Activated T-helper 9 cell treated with anti-CD3 and anti-CD28 coated beads, Interleukin-2, amount 50 U/mL, for 16 hours (primary cell): ENCODE results near the gene FOXD2.

Source experiments
- DNase-seq: peaks from one replicate; pipeline ENCODE4 v3.0.0-alpha.2; 2020; ENCODE audit warnings: low read depth

The FOXD2 gene

DNA sequence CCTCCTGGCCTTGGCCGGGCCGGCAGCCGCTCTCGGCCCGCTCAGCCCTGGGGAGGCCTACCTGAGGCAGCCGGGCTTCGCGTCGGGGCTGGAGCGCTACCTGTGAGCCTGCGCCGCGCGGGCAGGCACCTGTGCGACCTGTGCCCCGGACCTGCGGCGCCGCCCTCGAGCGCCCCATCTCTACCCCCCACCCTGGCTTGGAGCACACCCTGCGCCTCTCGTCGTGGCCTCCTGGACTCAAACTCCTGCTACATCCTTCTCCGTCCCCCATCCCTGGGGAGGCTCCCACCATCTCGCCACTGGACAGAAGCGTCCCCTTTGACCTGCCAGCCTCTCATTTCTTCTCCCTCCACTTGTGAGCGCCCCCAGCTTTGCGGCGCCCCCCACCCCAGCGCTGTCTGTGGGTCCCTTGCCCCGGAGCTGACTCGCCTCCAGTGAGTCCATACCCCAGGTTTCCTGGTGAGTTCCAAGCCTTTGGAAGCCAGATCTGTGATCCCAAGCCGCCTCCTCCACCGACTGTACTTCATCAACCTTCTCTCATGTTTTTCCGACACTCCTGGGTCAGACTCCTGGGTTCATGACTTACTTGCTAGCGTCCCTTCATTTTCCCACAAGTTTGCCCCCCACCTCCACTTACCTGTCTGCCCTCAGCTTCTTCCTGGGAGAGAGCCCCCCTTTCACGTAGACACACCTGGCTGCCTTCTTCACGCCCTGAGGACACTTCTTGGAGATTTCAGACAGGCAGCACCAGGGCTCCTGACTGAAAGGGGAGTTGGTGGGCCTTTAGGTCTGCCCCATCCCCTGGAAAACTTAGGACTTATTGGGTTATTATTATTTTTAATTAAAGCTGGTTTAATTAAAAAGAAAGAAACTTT lies 20.4 kb upstream of the FOXD2 start:
- DNase-seq = no peak

DNA sequence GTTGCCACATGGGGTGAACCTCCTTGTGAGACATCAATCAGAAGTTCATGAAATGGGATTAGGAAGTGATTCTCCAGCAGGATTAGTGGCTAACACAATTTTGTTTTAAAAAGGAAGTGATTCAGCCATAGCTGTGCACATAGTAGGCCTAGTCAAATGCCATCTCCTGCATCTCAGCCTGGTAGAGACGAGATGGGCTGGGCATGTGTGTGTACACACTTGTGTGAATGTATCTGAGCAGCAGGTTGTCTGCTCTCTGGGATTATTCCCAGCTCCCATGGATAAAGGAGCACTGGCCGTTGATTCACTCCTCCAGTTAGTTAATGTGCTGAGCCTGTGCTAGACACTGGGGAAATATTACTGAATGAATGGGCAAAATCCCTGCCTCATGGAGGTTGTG lies 19.7 kb upstream of the FOXD2 start:
- DNase-seq = no peak

DNA sequence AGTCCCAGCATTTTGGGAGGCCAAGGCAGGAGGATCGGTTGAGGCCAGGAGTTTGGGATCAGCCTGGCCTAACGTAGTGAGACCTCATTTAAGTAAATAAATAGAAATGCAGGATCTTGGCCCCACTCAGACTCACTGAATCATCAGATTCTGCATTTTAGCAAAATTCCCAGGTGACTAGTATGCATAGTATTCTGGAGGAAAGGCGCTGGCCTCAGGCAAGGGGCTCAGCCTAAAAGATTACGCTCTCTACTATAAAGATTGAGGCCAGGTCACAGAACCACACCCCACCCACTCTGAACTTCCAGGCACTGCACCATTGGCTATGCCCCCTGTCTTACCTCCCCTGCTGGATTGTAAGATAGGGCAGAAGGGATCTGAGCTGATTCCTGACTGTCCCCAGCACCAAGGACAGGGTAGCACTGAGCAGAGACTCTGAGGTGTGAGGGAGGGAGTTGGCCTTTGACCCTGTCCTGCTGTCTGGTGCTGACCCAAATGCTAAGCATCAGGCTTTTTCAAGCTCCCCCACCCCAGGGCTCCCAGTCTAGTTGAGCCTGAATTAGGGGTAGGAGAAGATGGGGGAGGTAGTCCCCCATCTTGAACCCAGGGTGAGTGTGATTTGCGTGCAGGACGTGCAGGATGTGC lies 19.0 kb upstream of the FOXD2 start:
- no peak for DNase-seq

DNA sequence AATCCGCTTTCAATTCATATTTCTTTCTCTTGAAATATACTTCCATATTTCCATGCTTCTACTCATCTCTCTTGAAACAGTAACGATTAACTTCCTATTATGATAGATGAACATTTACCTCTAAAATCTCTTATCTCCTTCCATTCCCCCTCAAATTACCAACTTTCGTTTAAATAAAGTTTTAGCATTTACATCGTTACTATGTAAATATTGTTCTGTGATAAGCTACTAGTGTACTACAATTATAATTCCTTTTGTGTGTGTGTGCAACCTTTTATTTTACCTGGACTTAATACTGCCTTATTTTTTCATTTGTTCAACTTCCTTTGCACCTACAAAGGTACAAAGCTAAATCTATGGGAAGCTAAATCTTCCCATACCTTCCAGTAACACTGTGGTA lies 17.3 kb upstream of the FOXD2 start:
- DNase-seq = no peak

DNA sequence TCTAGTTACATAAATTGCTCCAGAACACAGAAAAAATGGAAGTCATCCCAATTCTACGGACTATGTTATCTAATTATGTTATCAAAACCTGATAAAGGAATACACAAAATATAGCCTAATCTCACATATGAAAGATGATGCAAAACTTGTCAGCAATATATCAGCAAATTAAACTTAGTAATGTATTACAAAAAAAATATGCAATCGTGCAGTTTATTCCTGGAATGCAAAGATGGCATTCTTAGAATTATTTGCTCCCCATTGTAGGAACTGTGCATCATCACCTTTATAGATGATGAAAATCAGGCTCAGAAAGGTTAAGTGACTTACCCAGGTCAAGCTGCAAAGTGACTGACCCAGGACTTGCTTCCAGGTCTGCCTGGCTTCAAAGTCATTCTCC lies 14.0 kb upstream of the FOXD2 start:
- no peak for DNase-seq

DNA sequence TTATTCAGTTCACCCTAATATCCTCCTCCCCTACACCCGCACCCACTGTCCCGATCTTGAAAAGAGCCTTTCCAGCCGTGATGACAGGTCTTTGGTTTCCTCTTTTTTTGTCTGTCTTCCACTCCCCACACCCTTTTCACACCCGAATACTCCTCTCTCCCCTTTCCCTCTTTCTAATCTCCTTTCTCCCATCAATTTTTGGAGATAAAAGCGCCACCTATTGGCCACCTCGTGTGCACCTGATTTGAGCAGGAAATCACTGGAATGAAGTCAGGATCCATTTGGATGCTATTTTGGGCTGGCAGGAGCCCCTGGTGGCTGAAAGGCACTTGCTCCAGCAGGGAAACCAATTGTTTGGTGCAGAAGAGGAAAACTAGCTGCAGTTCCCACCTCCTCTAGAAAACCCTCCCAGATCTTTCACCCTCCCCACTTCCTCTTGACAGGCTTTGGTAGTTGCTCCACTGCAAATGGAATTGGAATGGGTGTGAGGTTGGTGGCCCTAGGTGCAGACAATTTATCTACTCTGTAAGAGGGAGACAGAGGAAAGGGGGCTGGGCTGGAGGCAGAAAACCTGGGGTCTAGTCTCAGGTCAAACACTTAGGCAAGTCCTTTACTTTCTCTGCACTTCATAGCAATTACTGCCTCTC lies 13.4 kb upstream of the FOXD2 start:
- DNase-seq = no peak

DNA sequence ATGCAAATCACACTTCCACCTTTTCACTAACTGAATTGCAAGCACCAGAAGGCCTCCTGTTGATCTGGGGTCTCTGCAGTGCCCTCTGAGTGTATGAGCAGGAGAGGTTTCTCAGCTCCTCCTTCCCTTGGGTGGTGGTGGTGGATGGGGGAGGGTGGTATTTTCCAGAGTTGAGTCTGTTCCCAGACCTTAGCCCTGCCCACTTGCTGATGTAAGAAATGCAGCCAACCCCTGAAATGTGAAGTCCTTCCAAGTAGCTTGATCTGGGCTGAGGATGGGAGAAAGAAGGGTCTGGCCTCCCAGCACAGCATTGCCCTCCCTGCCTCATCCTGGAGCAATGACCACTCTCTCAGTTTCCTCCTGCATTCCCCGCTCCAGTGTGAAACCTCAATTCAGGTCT lies 6.3 kb upstream of the FOXD2 start:
- DNase-seq = no peak

DNA sequence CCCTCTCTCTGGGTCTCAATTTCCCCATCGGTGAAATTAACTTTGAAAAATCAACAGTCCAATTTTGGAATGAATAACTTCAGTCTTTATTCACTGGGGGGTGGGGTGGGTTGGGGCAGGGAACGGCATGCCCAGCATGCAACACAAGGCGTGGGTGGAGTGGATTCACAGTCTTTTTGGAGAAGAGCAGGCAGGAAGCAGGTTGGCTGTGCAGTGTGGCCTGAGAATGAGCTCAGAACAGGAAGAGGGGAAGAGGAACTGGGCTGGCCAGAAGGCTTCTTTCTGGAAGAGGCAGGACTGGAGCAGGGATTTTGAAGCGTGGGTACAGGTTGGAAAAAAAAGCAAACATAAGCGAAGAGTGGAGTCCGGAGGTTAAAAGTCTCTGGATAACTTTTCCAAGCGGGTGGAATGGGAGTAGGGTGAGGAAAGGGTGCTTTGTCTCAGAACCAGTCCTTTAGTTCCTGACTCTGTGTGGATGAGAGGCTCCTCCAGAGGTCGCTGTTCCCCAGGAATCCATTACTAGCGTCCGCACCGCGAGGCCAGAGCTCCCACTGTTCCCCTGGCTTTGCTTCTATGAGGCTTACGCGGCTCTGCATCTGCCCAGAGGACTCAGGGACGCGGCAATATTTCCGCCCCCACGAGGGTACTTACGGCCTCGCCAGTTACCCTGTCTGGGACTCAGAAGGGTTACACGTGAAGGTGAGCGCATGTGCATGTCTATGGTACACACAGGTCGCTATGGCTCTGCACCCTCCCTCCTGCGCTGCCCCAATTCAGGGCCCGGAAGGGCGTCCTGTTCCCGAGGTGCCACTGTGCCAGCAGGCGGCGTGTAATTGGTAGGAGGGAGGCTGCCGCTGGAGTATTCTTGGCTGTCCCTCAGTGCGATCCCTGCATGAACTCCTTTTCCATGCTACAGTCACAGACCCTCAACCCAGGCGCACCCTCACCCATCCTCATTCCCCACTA lies 5.5 kb upstream of the FOXD2 start:
- peak; percentile 37 for DNase-seq

DNA sequence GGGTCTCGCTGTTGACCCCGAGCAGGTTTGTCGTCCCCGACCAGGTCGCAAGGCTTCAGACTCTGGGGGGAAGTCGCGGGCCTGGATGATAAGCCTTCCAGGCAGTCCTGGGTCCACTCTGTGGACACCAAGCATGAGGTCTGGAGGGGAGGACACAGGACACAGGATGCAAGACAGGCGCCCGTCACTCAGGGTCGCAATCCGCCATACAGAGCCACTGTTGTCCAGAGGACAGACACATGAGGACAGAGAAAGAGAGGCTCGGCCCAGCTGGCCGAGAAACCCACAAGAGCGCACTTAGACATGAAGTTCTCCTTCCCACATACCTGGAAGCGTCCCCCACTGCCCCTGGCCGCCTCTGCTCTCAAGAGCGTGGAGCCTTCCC lies 4.8 kb upstream of the FOXD2 start:
- no peak for DNase-seq

DNA sequence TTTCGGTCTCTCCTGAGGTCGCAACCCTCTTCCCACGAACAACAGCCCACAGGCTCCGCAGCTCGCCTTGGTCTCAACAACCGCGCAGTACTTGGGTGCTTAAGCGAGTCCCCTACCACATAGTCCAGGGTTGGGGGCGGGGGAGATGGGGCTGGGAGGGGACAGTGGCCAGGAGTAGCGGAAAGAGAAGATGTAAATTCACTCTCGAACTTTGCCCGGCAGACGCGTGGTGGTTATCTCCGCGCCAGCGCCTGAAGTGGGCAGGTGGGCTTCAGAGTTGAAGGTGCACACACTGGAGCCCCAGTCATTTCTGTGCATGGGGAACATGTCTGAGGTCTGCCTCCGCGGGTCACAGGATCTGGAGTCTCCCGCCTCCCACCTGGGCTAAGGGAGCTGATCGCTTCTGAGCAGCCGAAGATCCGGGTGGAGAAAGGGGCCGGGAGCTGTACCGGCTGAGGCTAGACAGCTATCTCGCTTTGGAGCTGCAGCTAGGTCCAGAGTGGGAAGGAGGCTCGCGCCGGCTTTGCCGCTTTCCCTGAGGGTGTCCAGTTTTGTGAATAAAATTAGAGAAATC lies 4.3 kb upstream of the FOXD2 start:
- DNase-seq = no peak

DNA sequence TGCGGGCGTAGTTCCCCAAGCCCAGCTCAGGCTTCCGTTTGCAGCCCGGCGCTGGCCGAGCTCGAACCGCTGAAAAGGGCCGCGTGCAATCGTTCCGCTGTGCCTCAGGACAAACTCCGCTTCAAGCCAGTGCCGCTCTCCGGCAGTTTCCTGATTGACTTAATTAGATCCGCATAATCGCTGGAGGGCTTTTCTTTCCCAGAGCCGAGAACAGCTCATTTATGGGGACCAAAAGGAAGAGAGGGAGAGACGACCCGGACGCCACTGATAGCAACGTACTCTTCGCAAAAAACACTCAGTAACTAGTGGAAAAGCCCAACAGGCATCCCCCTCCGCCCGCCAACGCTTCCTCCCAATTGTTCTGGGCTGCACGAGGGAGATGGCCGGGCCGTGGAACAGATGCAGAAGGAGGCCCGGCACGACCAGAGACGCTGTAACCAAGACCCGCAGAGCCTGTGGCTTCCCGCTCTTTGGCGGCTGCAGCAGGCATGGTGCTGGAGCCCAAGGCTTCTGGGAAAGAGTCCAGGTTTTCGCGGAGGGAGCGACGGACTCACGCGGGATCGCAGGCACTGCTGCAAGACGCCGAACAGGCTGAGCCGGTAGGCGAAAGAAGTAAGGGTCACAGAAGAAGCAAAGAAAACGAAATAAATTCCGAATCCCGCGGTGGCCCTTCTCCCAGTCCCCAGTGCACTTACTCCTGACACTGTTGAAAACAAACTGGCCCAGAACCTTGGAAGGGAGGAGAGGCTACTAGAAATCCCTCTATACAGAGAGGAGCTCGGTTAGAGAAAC lies 3.6 kb upstream of the FOXD2 start:
- no peak for DNase-seq

DNA sequence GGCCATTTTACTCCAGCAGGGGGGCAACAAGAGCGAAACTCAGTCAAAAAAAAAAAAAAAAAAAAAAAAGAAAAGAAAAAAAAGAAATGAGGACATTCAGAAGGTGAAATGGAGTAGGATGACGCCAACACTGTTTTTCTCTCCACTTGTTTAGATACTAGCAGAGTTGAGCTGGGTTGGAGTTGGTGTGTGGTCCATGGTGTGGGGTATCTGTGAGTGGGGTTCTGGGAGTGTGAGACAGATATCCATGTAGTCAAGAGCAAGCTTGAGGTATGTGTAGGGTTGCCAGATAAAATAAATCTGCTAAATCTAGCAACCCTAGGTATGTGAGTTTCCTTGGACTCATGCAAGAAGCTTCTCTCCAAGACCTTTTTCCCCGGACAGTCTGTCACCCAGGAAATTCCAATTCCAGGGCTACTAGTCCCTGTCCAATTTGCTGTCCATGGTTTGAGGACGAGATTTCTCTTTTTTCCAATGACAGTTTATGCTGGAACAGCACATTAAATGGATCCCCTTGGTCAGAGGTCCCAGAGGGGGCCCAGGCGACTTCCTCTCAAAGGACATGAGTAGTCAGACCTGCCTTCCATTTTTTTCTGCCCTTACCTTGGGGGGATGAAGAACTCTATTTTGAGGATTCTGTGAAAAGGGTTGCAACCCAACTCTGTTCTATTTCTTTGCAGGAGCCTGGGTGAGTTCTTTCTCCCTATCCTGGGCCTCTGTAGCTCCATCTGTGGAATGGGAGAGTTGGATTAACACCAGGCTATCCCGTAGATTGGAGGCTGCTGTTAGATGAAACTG lies 2.1 kb upstream of the FOXD2 start:
- no peak for DNase-seq

DNA sequence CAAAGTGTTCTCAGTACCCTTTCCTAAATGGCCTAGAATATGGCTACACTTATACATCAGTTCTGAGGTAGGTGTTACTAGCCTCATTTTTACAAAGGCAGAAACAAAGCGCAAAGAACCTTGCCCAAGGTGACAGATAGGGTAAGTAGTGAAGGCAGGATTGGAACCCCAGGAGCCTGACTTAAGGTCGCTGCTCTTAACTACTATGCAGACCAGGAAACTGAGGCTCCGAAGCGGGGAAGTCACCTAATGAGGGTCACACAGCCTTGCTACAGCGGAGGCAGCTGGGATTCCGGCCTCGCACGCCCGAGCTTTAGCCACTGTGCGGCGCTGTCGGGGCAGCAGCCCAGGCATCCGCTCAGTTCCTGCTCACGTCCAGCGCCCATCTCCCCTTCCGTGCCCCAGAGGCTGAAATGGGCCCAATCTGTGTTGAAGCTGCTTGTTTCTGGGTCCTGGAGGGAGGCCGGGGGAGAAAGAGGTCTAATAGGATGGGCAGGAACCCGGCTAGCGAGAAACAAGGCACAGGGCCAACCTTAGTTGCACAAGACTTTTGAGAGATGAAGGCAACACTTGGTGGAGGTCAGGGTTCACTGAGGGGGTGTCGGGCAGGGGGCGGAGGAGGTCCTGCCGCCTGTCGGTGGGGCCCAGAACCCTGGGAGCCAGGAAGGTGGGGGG lies 1.4 kb upstream of the FOXD2 start:
- peak; percentile 71 for DNase-seq

DNA sequence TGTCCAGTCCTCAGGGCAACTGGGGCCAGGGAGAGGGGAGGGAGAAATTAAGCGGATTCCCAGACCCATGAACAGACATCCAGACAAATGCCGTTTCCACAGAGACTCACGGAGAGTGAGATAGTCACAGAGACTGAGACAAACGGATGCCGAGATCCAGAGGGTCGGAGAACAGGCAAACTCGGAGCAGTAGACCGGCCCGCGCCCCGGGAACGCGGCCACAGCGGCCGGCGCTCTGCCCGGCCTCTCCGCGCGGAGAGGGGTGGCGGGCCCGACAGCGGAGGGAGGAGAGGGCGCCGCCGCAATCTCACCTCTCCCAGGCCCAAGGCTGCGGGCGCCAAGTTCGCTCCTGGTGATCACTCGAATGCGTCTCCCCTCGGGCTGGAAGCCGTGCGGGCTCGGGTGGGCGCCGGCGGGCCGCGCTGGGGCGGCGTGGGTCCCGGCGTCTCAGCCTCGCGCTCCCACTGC lies 831 bp upstream of the FOXD2 start:
- DNase-seq = no peak

DNA sequence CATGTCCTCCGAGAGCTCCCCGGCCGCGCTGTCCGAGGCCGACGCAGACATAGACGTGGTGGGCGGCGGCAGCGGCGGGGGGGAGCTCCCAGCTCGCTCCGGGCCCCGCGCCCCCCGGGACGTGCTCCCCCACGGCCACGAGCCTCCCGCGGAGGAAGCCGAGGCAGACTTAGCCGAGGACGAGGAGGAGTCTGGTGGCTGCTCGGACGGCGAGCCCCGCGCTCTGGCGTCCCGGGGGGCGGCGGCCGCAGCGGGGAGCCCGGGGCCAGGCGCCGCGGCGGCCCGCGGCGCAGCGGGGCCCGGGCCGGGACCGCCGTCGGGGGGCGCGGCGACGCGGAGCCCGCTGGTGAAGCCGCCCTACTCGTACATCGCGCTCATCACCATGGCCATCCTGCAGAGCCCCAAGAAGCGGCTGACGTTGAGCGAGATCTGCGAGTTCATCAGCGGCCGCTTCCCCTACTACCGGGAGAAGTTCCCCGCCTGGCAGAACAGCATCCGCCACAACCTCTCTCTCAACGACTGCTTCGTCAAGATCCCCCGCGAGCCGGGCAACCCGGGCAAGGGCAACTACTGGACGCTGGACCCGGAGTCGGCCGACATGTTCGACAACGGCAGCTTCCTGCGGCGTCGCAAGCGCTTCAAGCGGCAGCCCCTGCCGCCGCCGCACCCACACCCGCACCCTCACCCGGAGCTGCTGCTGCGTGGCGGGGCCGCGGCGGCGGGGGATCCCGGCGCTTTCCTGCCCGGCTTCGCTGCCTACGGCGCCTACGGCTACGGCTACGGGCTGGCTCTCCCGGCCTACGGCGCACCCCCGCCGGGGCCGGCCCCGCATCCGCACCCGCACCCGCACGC lies 547 bp downstream of the FOXD2 start:
- no peak for DNase-seq

DNA sequence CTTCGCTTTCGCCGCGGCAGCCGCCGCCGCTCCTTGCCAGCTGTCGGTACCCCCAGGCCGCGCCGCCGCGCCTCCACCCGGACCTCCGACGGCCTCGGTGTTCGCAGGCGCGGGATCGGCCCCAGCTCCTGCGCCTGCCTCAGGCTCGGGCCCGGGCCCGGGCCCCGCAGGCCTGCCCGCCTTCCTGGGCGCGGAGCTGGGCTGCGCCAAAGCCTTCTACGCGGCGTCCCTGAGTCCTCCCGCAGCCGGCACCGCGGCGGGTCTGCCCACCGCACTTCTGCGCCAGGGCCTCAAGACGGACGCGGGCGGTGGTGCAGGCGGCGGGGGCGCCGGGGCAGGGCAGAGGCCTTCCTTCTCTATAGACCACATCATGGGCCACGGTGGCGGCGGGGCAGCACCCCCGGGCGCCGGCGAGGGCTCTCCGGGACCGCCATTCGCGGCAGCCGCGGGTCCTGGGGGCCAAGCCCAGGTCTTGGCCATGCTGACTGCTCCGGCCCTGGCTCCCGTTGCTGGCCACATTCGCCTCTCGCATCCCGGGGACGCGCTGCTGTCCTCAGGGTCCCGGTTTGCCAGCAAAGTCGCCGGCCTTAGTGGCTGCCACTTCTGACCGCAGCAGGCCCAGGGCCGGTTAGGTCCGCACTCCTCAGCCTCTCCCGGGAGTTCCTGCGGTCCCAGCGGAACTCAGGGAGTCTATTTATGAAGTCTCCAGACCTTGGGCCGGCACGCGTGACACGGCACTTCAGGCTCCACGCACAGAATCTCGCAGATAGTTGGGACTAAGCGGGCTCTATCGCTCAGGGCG lies 1.4 kb downstream of the FOXD2 start:
- no peak for DNase-seq

DNA sequence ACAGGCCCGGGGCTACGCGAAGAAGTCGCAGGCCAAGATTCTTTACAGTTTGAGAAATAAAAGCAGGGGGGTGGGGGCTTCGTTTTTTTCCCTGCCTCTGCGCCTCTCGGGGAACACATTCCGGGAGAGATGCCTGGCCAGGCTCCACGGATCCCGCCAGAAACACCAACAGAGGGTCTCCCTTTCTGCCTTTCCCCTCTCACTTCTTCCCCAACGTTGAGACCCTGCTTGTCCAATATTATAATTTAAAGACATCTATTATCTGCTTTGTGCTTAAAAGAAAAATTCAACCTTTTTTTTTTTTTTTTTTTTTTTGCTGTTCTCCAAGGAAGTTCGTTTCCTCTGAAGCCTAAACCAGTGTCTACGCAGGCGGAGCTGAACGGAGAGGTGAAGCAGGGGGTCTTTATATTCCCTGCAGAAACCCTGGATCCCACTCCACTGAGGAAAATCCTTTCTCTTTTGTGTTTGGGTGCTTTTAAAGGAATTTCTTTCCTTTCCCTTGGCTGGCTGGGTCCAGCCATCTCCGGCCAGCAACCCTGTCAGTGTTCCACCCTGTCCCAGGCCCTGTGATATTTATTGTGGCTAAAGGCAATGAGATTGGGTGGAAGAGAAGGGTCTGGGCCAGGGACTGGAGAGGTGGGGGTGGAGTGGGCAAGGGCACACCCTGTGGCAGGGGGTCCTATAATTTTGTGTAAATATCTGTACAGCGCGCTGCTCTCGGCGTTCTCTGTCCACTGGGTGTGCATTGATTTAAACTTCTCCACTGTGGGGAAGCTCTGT lies 2.2 kb downstream of the FOXD2 start:
- DNase-seq = no peak
